Muscle layer of duodenum (tissue), 2 donors: ENCODE data around the gene NCOR1.
"Not testable (repeated sequence)": the region's sequence is repeated elsewhere in the genome, so short reads cannot be mapped to it uniquely, and the experiment has no call there.

Experiments
- H3K27ac ChIP-seq: one replicate; pipeline ENCODE4 v1.7.0; 2013; ENCODE audit warnings: mild to moderate bottlenecking, low read length
- H3K27me3 ChIP-seq: one replicate; pipeline ENCODE4 v1.7.0; 2013; ENCODE audit warnings: low read depth, mild to moderate bottlenecking, control low read depth, low read length
- H3K36me3 ChIP-seq, 2 donors: one replicate each; pipeline ENCODE4 v1.7.0; 2013; ENCODE audit warnings: low read length in 2 of 2, control low read depth in 1 of 2, mild to moderate bottlenecking in 1 of 2; ENCODE audit not compliant: insufficient read depth in 2 of 2, control insufficient read depth in 1 of 2
- H3K4me1 ChIP-seq, 2 donors: one replicate each; pipeline ENCODE4 v1.7.0; 2013; ENCODE audit warnings: low read length in 2 of 2, mild to moderate bottlenecking in 2 of 2, control low read depth in 1 of 2, moderate library complexity in 1 of 2; ENCODE audit not compliant: insufficient read depth in 2 of 2, control insufficient read depth in 1 of 2
- H3K4me3 ChIP-seq, 2 donors: one replicate each; pipeline ENCODE4 v1.7.0; 2013; ENCODE audit warnings: low read length in 2 of 2, low read depth in 1 of 2, mild to moderate bottlenecking in 1 of 2
- H3K9me3 ChIP-seq, 2 donors: one replicate each; pipeline ENCODE4 v1.7.0; 2013; ENCODE audit warnings: low read length in 2 of 2, control low read depth in 1 of 2, mild to moderate bottlenecking in 1 of 2; ENCODE audit not compliant: control insufficient read depth in 1 of 2
- donor health status: healthy.

Gene NCOR1

DNA sequence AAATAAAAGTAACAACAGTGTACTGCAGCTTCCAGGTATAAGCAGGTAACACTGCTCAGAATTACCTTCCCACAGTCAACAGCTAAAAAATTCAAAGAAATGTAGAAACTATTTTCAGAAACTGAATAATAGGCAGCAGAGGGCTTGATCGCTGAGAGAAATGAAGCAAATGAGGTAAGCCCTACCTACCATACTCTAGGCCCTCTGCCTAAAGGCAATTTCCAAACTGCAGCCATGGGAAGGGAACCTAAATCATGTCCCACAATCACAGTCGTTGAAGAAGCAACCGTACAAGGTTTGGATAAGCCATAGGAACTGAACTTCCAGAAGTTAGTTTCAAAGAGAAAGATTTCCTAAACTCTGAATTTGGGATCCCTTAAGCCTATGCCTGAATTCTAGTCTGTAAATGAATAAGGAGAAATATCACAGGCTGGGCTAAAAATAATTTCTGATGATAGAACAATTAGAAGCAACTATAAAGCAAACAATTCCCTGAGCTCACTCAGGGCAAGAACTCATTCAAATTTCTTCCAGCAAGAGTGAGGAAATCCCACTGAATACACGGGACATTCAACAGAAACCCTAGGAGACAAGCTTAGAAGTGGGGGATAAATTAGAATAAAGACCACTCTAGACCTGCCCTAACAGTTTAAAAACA, 24.5 kb downstream of the NCOR1 start:
- Histone ChIP-seq H3K36me3 (peaks cover 6 to 14% of the 10 kb centered on the region in 2 donors), H3K27ac (no peak overlapping the region), H3K27me3 (no peaks in the 10 kb centered on the region)

DNA sequence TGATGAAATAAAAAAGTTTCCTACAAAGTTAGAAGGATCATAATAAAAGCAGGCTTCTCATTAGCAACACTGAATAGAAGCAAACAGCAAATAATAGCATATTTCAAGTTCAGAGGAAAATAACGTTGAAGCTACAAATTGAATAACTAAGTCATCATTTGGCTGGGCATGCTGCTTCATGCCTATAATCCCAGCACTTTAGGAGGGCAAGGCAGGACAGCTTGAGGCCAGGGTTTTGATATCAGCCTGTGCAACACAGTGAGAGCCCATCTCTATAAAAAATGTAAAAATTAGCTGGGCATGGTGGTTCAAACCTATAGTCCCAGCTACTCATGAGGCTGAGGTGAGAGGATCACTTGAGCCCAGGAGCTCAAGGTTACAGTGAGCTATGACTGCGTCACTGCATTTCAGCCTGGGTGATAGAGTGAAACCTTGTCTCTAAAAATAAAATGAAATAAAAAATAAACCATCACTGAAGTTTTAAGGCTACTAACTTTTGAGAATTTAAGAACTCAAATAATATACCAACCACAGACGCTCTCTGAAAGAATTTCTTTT, 25.5 kb downstream of the NCOR1 start:
- no peaks in the 10 kb centered on the region for H3K9me3 ChIP-seq
- H3K4me3 ChIP-seq = no peak overlapping the region
- H3K4me1 ChIP-seq = peaks cover 0 to 12% of the 10 kb centered on the region in 2 donors
- H3K27ac ChIP-seq = no peak overlapping the region
- no peaks in the 10 kb centered on the region for H3K27me3 ChIP-seq
- H3K36me3 ChIP-seq = peaks cover 12 to 16% of the 10 kb centered on the region in 2 donors

More for the DNA sequence above, 24.5 kb downstream of the NCOR1 start:
- H3K4me1 ChIP-seq = peaks cover 0 to 12% of the 10 kb centered on the region in 2 donors
- H3K9me3 ChIP-seq = no peaks in the 10 kb centered on the region
- no peak overlapping the region for H3K4me3 ChIP-seq

DNA sequence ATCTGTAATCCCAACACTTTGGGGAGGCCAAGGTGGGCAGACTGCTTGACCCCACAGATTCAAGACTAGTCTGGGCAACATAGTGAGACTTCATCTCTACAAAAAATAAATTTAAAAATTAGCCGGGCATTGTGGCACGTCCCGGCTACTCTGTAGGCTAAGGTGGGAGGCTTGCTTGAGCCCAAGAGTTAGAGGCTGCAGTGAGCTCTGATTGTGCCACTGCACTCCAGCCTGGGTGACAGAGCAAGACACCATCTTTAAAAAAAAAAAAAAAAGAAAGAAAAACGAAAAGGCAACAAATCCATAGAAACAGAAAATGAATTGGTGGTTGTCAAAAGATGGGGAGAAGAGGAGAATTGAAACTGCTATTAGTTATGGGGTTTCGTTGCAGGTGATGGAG, 27.7 kb downstream of the NCOR1 start:
- H3K4me3 ChIP-seq = no peak overlapping the region
- H3K36me3 ChIP-seq = peaks cover 9 to 18% of the 10 kb centered on the region in 2 donors
- H3K9me3 ChIP-seq = no peaks in the 10 kb centered on the region

DNA sequence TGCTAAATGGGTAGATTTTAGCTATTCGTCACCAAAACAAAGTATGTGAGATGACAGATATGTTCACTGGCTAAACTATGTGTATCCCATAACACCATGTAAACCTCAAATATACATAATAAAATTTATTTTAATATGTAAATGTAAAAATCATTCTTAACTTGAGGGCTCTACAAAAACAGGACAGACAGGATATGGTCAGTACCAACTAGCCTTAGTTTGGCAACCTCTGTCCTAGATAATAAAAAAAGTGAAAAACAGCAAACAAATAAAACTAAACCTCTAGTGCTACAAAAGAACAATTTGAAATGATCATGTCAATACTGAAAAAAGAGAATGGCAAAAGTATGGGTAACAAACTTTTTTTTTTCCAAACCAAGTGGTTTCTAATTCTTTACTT, 33.8 kb downstream of the NCOR1 start:
- H3K4me1 ChIP-seq = no peaks in the 10 kb centered on the region

More for the DNA sequence above, 27.7 kb downstream of the NCOR1 start:
- no peak overlapping the region for H3K27ac ChIP-seq
- H3K4me1 ChIP-seq = peaks cover 0 to 12% of the 10 kb centered on the region in 2 donors
- no peaks in the 10 kb centered on the region for H3K27me3 ChIP-seq

DNA sequence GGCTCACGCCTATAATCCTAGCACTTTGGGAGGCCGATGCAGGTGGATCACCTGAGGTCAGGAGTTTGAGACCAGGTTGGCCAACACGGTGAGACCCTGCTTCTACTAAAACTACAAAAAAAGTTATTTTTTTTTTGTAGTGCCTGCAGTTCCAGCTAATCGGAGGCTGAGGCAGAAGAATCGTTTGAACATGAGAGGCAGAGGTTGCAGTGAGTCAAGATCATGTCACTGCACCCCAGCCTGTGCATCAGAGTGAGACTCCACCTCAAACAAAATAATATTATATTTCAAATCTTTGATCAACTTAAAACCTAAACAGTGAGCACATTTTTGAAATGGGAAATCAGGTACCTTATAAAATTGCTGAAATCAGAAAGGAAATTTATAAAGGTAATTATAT, 36.5 kb downstream of the NCOR1 start:
- no peak overlapping the region for H3K27ac ChIP-seq
- no peak overlapping the region for H3K4me3 ChIP-seq
- H3K36me3 ChIP-seq = peaks cover 0 to 1% of the 10 kb centered on the region in 2 donors
- H3K27me3 ChIP-seq = no peaks in the 10 kb centered on the region
- H3K4me1 ChIP-seq = no peaks in the 10 kb centered on the region
- no peaks in the 10 kb centered on the region for H3K9me3 ChIP-seq

More for the DNA sequence above, 33.8 kb downstream of the NCOR1 start:
- Histone ChIP-seq H3K27ac (no peak overlapping the region), H3K36me3 (peaks cover 6 to 14% of the 10 kb centered on the region in 2 donors), H3K27me3 (no peaks in the 10 kb centered on the region), H3K4me3 (no peak overlapping the region), H3K9me3 (no peaks in the 10 kb centered on the region)

DNA sequence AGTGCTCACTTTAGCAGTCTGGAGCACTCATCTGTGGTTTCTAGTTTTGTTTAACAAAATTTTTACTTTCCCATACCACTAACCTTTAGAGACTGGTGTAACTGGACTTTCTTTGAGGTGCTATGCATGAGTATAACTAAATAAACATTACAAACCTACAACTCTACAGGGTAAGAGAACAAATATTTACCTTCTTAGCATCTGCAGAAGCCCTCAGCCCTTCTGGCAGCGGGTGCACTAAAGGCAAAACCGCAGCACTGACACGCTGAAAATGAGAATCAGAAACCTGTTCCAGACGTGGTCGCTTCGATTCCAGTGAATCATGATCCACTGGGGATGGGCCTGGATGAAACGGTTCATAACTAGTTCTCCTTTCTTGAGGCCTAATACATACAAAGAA, 43.7 kb downstream of the NCOR1 start:
- Histone ChIP-seq H3K27me3 (no peaks in the 10 kb centered on the region), H3K27ac (no peak overlapping the region), H3K9me3 (no peaks in the 10 kb centered on the region), H3K4me3 (no peak overlapping the region), H3K4me1 (no peaks in the 10 kb centered on the region), H3K36me3 (peaks cover 0 to 6% of the 10 kb centered on the region in 2 donors)

DNA sequence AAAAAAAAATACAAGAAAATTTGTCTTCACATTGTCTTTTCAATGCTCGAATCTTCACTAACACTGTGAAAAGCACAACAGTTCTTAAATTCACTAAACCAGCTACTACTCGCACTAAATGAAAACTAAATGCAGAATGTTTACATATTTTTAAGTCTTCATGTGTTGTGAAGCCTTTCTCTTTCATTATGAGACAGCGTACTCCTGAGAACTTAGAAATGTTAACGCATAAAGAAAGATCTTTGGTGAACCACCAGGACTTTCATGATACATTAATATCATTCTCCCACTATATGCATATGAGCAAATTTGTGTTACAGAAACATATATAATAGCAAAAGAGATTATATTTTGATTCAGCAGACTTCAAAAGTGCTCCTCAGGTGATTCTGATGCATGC, 48.6 kb downstream of the NCOR1 start:
- H3K4me3 ChIP-seq, H3K9me3 ChIP-seq, H3K27ac ChIP-seq, H3K27me3 ChIP-seq, H3K36me3 ChIP-seq, H3K4me1 ChIP-seq: not testable (repeated sequence)

DNA sequence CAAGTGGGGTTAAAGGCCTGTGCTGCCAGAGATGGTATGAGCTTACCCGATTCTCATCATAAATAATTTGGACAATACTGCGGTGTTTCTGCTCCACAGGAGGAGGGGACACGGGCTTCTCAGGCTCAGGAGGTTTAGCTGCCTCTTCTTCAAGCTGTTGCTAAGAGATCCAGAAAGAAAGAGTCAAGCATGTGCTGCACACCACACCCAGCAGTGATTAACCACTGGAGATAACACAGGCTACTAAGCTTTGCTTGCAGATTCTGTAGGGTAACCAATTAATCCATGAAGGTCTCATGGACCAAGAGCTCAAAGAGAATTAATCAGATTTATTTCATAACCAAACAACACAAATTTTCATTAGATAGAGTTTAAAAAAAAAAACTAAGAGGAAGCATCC, 56.6 kb downstream of the NCOR1 start:
- H3K9me3 ChIP-seq = no peaks in the 10 kb centered on the region
- H3K4me1 ChIP-seq = no peaks in the 10 kb centered on the region
- peaks cover 6 to 15% of the 10 kb centered on the region in 2 donors for H3K36me3 ChIP-seq
- no peak overlapping the region for H3K27ac ChIP-seq
- H3K27me3 ChIP-seq = no peaks in the 10 kb centered on the region
- H3K4me3 ChIP-seq = no peak overlapping the region

DNA sequence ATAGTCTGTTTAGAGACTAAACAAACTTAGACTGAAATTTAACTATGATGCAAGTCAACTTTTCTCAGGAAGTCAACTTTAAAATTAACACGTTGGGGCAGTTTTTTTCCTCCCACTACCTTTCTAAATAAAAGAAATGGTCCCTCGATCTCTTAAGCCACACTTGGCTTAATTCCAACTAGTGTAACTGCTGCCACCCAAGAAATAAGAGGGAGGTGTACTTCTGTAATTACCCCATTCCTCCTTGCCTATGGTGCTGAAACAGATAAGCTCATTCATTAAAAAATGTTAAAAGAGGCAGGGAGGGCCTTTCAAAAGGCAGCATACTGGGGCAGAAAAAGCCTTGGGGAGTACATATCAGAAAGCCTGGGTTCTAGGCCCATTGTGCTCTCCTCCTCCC, 59.8 kb downstream of the NCOR1 start:
- Histone ChIP-seq H3K27me3 (no peaks in the 10 kb centered on the region), H3K4me3 (no peak overlapping the region), H3K36me3 (peaks cover 14 to 26% of the 10 kb centered on the region in 2 donors), H3K4me1 (no peaks in the 10 kb centered on the region), H3K27ac (no peak overlapping the region), H3K9me3 (no peaks in the 10 kb centered on the region)

DNA sequence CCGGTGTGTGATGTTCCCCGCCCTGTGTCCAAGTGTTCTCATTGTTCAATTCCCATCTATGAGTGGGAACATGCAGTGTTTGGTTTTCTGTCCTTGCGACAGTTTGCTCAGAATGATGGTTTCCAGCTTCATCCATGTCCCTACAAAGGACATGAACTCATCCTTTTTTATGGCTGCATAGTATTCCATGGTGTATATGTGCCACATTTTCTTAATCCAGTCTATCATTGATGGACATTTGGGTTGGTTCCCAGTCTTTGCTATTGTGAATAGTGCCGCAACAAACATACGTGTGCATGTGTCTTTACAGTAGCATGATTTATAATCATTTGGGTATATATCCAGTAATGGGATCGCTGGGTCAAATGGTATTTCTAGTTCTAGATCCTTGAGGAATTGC, 63.0 kb downstream of the NCOR1 start:
- H3K4me1 ChIP-seq, H3K9me3 ChIP-seq, H3K4me3 ChIP-seq, H3K27me3 ChIP-seq, H3K27ac ChIP-seq: not testable (repeated sequence)
- peaks cover 23 to 25% of the 10 kb centered on the region in 2 donors for H3K36me3 ChIP-seq

DNA sequence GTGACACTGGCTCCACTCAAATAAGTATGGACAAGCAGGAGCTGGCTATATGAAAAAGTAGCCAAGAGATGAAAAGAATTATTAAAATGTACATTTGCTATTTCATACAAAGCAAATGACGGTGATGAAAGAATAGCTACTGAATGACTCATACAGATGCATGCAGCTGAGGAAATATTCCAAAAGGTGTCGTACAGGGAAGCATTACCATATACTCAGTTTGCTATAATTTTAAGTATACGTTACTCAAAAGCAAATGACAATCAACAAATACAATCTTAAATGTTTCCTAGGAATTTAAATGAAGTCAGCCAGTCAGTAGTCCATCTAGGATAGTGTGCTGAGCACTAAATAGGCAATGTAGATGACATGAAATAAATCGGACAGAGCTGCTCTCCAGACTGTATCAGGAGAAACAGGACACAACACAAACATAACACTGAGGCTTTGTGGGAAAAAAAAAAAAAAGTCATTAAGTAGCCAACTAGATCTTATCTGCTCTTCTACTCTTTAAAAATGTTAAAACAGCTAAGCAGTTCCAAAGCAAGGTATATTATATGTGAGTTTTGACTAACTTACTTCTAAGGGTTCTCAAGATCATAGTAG, 65.0 kb downstream of the NCOR1 start:
- H3K4me1 ChIP-seq = no peaks in the 10 kb centered on the region
- H3K27ac ChIP-seq = no peak overlapping the region
- no peaks in the 10 kb centered on the region for H3K9me3 ChIP-seq
- peaks cover 21 to 32% of the 10 kb centered on the region in 2 donors for H3K36me3 ChIP-seq
- H3K4me3 ChIP-seq = no peak overlapping the region
- H3K27me3 ChIP-seq = no peaks in the 10 kb centered on the region
